Measurements from ENCODE around the gene AADACL4.

DNA sequence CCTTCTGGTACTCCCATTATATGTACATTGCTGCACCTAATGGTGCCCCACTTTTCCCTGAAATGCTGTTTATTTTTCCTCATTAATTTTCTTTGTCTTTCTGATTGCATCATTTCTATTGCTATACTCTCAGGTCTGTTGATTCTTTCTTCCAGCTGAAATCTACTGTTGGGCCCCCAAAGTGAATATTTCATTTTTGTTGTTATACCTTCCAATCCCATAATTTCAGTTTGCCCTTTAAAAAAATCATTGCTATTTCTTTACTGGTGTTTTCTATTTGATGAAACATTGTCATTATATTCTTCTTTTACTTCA is 3.0 kb upstream of the AADACL4 start:
- TF ChIP-seq, protein P1, sequence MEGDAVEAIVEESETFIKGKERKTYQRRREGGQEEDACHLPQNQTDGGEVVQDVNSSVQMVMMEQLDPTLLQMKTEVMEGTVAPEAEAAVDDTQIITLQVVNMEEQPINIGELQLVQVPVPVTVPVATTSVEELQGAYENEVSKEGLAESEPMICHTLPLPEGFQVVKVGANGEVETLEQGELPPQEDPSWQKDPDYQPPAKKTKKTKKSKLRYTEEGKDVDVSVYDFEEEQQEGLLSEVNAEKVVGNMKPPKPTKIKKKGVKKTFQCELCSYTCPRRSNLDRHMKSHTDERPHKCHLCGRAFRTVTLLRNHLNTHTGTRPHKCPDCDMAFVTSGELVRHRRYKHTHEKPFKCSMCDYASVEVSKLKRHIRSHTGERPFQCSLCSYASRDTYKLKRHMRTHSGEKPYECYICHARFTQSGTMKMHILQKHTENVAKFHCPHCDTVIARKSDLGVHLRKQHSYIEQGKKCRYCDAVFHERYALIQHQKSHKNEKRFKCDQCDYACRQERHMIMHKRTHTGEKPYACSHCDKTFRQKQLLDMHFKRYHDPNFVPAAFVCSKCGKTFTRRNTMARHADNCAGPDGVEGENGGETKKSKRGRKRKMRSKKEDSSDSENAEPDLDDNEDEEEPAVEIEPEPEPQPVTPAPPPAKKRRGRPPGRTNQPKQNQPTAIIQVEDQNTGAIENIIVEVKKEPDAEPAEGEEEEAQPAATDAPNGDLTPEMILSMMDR (IDR thresholded peaks at IDR 0.05): no peak
- TF ChIP-seq POLR2A (IDR thresholded peaks at IDR 0.05): no peak

Data from heart left ventricle (tissue), 13 donors.